ENCODE results near the gene TIPIN.
A peak's percentile ranks its signal among the peaks of the same experiment; 100 is the strongest.
"Not testable (repeated sequence)": the region's sequence is repeated elsewhere in the genome, so short reads cannot be mapped to it uniquely, and the experiment has no call there.

The TIPIN gene

GRCh38 chr15:66356359-66357236 is at the start of gene TIPIN:
Gene TIPIN (minus strand): TSS chr15:66356685. CDS start chr15:66352947, 3,738 bp downstream.
- DNase-seq, result peak; percentile 97 to 98

DNA sequence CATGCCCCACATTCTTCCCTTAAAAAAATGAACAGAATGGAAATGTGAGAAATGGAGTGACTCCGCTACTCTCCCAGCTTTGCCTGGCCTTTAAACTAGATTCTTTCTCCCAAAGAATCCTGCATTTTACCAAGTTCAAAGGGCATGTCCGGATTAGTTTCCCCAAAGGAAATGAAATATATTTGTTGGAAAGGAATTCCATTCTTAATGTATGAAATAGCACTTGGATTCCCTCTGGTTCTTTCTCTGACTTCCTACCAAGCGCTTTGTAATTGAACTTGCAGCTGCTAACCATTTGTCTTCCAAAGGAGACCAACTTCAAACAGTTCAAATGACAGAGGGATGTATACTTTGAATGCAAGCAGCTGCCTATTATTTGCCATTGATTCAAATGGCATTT is 49.1 kb upstream of the TIPIN start:
- DNase-seq, result no peak

DNA sequence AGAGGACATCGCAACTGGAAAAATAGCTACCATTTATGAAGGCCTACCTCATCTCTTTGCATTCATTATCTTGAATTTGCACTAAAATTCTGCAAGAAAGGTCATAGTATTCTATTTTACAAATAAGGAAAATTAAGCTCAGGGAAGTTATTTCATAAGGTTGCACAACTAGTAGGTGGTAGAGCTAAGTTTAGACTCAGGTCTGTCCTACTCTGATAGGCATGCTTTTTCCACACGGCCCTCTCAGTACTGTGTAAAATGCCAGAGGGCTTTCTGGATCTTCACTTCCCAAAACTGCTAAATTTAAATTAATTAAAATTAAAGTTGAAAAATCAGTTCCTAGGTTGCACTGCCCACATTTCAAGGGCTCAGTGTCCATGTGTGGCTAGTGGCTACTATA is 48.5 kb upstream of the TIPIN start:
- no peak for DNase-seq

DNA sequence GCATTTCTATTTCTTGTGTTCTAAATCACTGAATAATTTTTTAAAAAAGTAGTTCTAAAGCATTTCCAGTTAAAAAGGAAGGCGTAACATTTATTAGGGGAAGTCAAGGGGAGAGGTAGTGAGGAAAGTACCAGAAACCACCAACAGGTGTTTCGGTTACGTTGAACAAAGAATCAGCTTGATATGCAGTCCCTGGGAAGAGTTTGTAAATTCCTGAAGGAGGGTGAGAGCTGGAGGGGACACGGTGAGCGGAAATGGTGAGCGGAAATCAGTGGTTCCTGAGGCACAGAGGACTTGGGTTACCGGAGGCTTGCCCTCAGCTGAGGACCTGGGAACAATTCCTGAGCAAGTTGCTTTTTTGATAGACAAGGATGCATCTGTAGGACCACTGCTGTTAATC is 48.0 kb upstream of the TIPIN start:
- DNase-seq, result no peak

DNA sequence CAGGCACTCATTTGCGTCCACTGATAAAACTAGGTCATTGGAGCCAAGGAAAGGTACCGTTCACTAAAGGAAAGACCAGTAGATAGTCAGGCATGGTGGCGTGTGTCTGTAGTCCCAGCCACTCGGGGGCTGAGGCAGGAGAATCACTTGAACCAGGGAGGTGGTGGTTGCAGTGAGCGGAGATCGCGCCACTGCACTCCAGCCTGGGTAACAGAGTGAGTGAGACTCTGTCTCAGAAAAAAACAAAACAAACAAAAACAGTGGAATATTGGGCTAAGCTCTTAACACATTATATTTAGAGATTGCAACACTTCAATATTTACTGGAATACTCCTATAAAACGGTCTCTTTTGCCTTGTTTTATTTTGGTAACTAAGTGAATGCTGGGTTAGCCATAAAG is 47.6 kb upstream of the TIPIN start:
- DNase-seq, result no peak

DNA sequence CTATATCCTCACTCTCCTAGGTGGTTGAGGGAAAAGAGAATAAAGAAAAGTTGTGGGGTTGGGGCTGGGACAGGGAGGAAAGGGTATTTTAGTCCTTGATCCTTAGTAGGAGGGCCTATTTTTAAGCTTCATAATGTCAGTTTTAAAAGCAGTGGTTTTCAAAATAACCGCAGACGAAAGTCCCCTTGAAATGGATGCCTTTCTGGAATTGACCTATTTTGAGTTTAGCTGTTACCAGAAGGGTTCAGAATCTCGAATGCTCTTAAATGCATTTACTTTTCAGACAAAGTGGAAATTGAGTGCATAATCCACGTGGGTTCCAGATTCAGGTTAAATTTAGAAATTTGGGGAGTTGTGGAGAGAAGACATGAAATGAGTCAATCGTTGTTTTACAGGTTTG is 46.8 kb upstream of the TIPIN start:
- DNase-seq, result no peak

GRCh38 chr15:66402761-66403284 is 46.3 kb upstream of the TIPIN start:
- DNase-seq, result no peak

DNA sequence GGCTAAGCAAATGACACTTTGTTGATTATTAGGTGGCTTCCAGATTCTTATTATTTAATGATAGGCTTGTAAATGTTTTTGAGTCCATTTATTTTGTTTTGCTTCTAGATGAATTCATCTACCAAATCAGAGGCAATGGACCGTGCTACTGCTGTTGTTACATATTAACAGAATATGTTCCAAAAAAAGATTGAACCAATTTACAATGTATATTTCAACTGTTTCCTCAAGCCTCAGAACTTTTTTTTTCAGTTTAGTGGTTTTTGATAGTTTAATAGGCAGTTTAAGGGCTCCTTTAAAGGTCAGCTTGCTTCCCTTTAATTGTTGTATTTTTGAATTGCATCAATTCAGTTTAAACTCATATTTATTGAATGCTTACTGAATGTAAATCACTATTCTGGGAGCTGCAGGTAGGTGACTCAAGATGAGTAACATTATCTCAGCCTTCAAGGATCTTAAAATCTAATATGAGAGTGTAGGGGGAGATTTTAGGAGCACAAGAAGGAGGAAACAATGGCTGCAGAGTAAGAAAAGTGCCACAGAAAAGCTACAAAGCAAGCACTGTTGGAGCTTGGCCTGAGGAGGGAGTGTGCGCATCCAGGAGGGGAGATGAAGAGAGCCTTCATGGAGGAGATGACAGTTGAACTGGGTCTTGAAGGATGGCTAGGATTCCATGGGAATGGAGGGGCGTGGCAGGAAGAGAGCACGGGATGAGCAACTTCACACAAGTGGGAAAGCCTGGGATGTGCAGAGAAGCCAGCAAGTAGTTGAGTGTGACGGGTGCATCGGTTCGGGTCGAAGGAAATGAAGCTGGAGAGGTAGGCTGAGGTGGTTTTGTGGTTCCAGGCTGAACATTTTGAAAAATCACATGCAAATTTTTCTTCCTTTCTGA is 44.9 kb upstream of the TIPIN start:
- no peak for DNase-seq

DNA sequence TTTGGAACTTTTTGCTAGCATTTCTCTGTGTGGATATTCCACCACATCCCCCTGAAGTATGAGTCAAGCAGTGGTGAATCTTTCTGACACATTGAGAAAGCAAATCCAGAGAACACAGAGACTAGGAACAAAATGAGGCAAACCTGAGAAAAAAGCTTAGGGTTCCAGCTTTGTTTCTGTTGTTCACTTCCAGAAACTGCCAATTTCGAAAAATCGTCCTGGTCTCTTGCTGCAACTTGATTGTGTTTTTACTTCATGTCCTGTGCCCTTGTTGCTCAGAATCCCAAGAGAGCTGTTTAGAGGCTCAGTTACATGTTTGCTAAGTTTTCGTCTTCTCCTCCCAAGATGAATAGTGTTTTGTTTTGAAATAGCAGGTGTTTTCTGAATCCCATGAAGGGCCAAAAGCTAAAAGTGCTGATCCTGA is 43.9 kb upstream of the TIPIN start:
- no peak for DNase-seq

DNA sequence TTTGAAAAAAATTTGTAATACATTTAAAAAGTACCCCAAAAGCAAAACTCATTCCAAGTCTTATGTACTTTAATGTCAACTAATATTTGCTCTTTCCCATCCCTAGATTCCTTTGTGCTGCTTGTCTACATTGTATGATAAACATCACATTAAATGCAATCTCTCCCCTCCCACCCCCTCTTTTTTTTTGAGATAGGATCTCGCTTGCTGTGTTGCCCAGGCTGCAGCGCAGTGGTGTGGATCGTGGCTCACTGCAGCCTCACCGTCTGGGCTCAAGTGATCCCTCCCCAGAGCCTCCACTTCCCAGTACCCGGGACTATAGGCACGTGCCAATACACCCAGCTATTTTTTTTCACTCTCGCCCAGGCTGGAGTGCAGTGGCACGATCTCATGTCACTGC is 42.8 kb upstream of the TIPIN start:
- no peak for DNase-seq

DNA sequence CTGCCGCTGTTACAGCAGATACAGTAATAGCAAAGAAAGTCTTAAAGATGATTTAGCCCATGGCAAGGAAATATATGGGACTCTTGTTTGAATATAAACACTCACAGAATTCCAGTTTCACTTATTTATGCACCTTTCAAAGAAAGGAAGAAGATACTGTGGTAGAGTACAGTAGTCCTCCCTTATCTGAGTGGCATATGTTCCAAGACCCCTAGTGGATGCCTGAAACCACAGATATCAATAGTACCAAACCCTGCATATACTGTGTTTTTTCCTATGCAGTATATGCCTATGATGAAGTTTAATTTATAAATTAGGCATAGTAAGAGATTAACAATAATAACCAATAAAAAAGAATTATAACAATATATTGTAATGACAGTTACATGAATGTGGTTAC is 38.4 kb upstream of the TIPIN start:
- DNase-seq, result no peak

DNA sequence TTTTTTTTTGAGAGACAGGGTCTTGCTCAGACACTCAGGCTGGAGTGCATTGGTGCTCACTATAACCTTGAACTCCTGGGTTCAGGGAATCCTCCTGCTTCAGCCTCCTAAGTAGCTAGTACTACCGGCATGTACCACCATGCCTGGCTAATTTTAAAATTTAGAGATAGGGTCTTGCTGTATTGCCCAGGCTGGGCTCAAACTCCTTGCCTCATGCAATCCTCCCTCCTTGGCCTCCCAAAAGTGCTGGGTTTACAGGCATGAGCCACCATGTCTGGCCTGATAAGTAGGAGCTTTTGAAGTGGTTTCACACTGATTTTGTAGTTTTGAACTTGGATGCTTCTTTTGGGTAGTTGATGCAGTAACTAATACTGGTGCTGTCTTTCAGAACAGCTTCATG is 38.0 kb upstream of the TIPIN start:
- DNase-seq, result no peak

- not testable (repeated sequence) for DNase-seq
Measured at GRCh38 chr15:66393037-66393436, 36.6 kb upstream of the TIPIN start.

DNA sequence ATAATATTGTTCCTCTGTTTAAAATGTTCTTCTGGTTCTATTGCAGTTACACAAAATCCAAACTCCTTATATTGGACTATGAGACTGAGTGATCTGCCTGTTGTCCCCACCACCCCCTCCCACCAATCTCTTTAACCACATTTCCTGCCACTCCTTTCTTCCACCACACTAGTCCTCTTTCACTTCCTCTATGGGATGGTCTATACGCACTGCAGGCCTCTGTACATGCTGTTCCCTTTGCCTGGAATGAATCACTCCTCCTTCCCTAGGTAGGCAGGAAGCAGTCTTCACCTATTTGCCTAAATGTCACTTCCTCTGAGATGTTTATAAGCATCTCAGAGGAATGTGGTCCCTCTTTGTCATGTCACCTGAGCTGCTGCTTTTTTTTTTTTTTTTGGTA is 34.2 kb upstream of the TIPIN start:
- DNase-seq, result no peak

GRCh38 chr15:66389859-66390381 is 33.4 kb upstream of the TIPIN start:
- DNase-seq, result no peak

DNA sequence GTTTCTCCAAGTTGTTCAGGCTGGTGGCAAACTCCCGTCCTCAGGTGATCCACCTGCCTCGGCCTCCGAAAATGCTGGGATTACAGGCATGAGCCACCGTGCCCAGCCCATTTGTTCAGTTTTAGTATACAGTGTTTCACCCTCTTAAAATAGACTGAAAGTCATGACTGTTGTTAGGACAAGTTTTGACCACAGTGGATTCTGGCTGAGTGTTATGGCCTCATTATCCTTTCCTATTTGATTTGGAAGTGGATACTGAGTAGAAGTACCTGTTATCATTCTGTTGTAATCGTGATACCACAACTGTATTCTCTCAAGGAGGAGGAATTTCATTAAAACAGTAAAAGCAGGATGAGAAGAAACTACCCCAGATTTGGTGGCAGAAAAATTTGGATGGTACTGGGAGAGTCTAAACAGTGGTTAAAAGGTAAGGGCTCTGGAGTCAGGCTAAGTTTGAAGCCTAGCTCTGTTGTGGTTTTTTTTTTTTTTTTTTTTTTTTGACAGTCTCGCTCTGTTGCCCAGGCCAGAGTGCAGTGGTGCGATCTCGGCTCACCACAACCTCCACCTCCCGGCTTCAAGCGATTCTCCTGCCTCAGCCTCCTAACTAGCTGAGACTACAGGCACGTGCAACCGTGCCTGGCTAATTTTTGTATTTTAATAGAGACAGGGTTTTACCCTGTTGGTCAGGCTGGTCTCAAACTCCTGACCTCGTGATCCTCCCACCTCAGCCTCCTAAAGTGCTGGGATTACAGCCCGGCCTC is 32.8 kb upstream of the TIPIN start:
- no peak for DNase-seq

DNA sequence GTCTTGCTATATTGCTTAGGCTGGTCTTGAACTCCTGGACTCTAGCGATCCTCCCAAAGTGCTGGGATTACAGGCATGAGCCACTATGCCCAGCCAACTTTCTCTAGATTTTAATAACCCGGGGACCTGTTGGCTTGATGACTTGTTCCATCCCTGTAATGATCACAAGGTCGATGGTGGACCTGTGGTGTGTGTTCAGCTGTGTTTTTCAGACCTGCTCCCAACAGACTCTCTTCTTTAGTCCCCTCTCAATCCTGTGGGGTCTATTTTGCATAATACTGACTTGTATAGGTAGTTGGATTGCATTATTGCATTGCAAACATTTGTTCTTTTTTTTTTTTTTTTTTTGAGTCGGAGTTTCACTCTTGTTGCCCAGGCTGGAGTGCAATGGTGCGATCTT is 32.1 kb upstream of the TIPIN start:
- DNase-seq, result no peak

DNA sequence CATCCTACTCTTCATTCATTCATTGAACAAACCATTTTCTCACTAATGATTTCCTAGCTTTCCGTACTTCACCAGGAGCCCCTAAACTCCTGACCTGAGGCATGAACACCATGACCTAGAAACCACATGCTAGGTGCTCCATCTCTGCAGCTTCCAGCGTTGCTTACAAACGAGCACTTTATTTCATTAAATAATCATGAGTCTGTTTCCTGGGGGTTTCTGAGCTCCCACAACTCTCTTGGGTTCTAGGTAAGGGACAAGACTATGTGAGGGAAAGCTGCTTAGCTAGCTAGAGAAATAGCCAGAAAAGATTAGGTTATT is 31.5 kb upstream of the TIPIN start:
- DNase-seq, result no peak

DNA sequence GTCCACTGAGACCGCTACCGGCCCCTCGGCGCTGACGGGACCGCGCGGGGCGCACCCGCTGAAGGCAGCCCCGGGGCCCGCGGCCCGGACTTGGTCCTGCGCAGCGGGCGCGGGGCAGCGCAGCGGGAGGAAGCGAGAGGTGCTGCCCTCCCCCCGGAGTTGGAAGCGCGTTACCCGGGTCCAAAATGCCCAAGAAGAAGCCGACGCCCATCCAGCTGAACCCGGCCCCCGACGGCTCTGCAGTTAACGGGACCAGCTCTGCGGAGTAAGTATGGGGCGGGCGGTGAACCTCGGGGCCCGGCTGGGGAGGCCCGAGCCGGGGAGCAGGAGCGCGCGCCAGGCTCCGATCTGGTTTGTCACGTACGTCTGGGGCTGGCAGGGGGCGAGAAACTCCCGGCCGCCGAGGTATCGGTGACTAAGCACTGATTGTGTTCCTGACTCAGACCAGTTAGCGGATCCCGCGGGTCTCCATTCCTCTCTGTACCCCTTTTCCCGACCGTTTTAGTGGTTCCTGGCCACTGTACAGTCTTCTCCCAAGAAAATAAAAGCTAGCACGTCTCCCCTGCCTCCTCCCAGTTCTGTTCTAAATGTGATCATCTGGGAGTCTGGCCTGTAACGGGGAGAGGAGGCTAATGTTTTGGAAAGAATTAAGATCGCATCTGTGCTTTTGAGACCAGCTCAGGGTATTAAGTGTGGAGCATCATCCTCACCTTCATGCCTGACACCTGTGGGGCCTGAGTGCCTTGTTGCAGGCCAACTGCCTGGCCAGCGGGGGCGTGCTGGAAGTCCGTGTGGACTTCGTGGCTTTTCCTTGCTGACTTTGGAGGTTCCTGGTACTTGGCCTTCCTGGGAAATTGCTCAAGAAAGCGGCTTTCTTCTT is 30.9 kb upstream of the TIPIN start:
- DNase-seq, result peak; percentile 41 to 68

GRCh38 chr15:66386204-66387123 is 30.0 kb upstream of the TIPIN start, which contains the start of gene MAP2K1:
Gene MAP2K1 (plus strand): TSS chr15:66386912. CDS start chr15:66387348, 436 bp downstream.
- DNase-seq, result peak; percentile 96 to 98

All from NCI-H524 (cell line).